ENCODE measurements around the gene SYTL2. TPM values are rescaled to one million over a fixed set of nuclear protein-coding genes. Genes with fewer than 3 reads are reported as not detected.
"Not testable (repeated sequence)": the region's sequence is repeated elsewhere in the genome, so short reads cannot be mapped to it uniquely, and the experiment has no call there.

Gene SYTL2
- total and polyA plus RNA-seq, 8 donors, result 2.5 to 12.2 (median 4.0) TPM

DNA sequence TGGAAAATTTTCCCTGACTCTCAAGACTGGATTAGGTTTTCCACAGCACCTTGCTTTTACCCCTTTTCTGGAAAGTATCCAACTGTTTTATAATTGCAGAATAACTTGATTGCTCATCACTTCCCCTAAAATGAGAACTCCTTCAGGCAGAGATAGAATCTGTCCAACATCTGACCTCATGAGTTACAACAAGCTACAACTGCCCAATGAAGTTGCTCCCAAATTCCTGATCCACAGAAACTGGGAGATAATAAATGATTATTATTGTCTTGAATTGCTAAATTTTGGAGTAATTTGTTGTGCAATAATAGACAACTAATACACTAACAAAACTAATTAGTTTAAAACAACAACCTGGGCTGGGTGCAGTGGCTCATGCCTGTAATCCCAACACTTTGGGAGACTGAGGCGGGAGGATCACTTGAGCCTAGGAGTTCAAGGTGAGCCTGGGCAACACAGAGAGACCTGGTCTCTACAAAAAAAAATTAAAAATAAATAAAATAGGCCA is 34.2 kb upstream of the SYTL2 start:
- Histone ChIP-seq H3K36me3 (no peaks in the 10 kb centered on the region), H3K9me3 (no peaks in the 10 kb centered on the region), H3K27ac (peak overlapping the region in 2 of 4 donors; percentile 24 to 69), H3K4me3 (no peak overlapping the region), H3K27me3 (no peaks in the 10 kb centered on the region), H3K4me1 (peaks cover 0 to 7% (median 0%) of the 10 kb centered on the region in 3 donors)
- ATAC-seq (peak in 1 of 4 donors; percentile 24), FAIRE-seq (no peak), DNase-seq (no peak)
- 100% methylated on average over 1 of the region's 1 CpG for WGBS, 2 donors
- TF ChIP-seq, protein P1, sequence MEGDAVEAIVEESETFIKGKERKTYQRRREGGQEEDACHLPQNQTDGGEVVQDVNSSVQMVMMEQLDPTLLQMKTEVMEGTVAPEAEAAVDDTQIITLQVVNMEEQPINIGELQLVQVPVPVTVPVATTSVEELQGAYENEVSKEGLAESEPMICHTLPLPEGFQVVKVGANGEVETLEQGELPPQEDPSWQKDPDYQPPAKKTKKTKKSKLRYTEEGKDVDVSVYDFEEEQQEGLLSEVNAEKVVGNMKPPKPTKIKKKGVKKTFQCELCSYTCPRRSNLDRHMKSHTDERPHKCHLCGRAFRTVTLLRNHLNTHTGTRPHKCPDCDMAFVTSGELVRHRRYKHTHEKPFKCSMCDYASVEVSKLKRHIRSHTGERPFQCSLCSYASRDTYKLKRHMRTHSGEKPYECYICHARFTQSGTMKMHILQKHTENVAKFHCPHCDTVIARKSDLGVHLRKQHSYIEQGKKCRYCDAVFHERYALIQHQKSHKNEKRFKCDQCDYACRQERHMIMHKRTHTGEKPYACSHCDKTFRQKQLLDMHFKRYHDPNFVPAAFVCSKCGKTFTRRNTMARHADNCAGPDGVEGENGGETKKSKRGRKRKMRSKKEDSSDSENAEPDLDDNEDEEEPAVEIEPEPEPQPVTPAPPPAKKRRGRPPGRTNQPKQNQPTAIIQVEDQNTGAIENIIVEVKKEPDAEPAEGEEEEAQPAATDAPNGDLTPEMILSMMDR (IDR thresholded peaks at IDR 0.05), result no peak
- intact Hi-C loops (cut with DNase I), result loop anchor here in 1 of 3 donors (5.0 kb wide), 1 partner anchor 243 kb away; no protein-coding TSS in a partner anchor

DNA sequence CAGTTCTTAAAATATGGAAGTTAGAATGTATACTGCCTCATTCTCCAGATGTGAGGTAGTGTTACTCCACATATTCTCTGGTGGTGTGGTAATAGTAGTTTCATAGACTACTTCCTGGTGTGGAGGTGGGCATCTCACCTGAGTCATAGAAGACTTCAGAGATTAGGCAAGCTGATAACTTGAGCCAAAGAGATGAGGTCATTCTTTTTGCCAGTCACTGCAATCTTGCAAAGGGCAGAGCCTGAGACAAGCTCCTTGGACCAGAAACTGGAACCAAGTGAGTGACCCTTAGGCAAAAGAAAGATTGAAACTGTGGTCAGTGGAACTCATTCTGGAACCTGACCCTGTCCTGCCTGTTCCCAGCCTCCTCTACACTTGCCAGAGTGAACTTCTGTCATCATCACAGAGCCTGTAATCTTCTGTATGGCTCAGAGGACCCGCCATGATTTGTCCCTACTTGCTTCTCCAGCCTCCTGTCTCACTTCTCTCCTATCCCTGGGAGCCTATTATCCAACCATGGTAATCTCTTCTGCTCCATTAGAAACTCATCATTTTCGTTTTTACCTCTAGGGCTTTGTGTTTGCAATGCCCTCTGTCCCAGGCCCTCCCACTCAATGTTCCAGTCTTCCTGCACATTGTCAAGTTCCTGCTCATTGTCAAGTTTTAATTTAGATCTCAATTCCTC is 33.6 kb upstream of the SYTL2 start:
- no peaks in the 10 kb centered on the region for H3K9me3 ChIP-seq
- no peak overlapping the region for H3K4me3 ChIP-seq
- intact Hi-C loops (cut with DNase I), result loop anchor here in 1 of 3 donors (5.0 kb wide), 1 partner anchor 242 kb away; no protein-coding TSS in a partner anchor
- no peaks in the 10 kb centered on the region for H3K36me3 ChIP-seq
- DNase-seq (peak in 1 of 6 donors; percentile 23), ATAC-seq (peak; percentile 93 to 96 (median 94)), FAIRE-seq (no peak)
- H3K4me1 ChIP-seq, result peaks cover 0 to 7% (median 0%) of the 10 kb centered on the region in 3 donors
- H3K27me3 ChIP-seq, result no peaks in the 10 kb centered on the region
- WGBS, 2 donors, result 50 to 67% methylated on average over 2 of the region's 2 CpGs
- peak overlapping the region in 2 of 4 donors; percentile 24 to 69 for H3K27ac ChIP-seq
- TF ChIP-seq, protein P1 (IDR thresholded peaks at IDR 0.05), result no peak

DNA sequence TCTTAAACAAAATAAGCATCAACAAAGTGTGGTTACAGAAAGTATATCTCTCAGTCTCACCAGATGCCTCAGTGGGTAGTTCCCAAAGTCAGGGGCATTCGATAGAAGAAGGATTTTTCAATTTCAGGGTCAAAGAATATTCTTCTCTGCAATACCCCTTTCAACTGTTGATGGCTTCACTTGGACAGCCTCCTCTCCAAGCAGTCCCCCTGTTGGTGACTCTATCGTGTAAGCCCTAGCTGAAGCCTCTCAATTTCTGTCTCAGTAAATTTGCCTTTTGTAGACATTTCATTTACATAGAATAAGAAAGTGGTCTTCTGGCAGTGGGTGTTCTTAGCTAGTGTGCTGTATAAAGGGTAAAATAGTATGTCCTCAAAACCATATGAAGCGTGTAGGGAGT is 33.0 kb upstream of the SYTL2 start:
- FAIRE-seq, result no peak
- TF ChIP-seq, protein P1 (IDR thresholded peaks at IDR 0.05), result no peak
- WGBS, 2 donors, result 90 to 94% methylated on average over 3 of the region's 3 CpGs
- Histone ChIP-seq H3K4me3 (no peak overlapping the region), H3K27ac (peak overlapping the region in 2 of 4 donors; percentile 24 to 69), H3K36me3 (no peaks in the 10 kb centered on the region), H3K9me3 (no peaks in the 10 kb centered on the region), H3K4me1 (peaks cover 0 to 7% (median 0%) of the 10 kb centered on the region in 3 donors), H3K27me3 (no peaks in the 10 kb centered on the region)
- intact Hi-C loops (cut with DNase I), result no loop called here
- no peak for ATAC-seq
- DNase-seq, result no peak

DNA sequence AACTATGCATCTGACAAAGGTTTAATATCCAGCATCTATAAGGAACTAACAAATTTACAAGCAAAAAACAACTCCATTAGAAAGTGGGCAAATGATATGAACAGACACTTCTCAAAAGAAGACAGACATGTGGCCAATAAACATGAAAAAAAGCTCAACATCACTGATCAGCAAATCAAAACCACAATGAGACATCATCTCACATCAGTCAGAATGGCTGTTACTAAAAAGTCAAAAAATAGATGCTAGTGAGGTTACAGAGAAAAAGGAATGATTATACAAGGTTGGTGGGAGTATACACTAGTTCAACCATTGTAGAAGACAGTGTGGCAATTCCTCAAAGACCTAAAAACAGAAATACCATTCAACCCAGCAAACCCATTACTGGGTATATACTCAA is 30.0 kb upstream of the SYTL2 start:
- H3K9me3 ChIP-seq; H3K27ac ChIP-seq; H3K4me3 ChIP-seq; FAIRE-seq; intact Hi-C loops (cut with DNase I); H3K27me3 ChIP-seq; DNase-seq; ATAC-seq; H3K36me3 ChIP-seq; H3K4me1 ChIP-seq: not testable (repeated sequence)

DNA sequence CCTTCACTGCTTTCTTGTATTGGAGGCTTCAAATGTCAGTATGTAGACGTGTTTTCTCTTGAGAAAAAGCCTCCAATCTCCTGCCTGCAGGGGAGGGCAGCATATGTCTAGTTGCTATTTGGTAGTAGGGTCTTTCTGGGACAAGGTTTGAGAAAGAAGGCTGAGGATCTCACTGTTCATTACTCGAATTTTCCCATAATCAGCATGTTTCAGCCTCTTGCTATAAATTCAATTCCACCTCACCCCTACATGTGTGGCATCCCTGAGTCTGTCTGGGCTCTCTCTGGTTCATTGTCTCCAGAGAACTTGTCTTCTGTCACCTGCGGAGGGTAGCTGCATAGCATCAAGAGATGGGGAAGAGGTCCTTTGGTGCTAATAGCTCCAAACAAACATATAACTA is 24.8 kb upstream of the SYTL2 start:
- DNase-seq, result no peak
- Histone ChIP-seq H3K9me3 (no peaks in the 10 kb centered on the region), H3K36me3 (no peaks in the 10 kb centered on the region), H3K4me3 (no peak overlapping the region), H3K27ac (no peak overlapping the region), H3K4me1 (no peaks in the 10 kb centered on the region), H3K27me3 (no peaks in the 10 kb centered on the region)
- no peak for ATAC-seq
- 52 to 59% methylated on average over 3 of the region's 3 CpGs for WGBS, 2 donors
- no peak for FAIRE-seq
- TF ChIP-seq, protein P1 (IDR thresholded peaks at IDR 0.05), result no peak
- intact Hi-C loops (cut with DNase I), result no loop called here
